ENCODE data around the gene TH.

TH gene

DNA sequence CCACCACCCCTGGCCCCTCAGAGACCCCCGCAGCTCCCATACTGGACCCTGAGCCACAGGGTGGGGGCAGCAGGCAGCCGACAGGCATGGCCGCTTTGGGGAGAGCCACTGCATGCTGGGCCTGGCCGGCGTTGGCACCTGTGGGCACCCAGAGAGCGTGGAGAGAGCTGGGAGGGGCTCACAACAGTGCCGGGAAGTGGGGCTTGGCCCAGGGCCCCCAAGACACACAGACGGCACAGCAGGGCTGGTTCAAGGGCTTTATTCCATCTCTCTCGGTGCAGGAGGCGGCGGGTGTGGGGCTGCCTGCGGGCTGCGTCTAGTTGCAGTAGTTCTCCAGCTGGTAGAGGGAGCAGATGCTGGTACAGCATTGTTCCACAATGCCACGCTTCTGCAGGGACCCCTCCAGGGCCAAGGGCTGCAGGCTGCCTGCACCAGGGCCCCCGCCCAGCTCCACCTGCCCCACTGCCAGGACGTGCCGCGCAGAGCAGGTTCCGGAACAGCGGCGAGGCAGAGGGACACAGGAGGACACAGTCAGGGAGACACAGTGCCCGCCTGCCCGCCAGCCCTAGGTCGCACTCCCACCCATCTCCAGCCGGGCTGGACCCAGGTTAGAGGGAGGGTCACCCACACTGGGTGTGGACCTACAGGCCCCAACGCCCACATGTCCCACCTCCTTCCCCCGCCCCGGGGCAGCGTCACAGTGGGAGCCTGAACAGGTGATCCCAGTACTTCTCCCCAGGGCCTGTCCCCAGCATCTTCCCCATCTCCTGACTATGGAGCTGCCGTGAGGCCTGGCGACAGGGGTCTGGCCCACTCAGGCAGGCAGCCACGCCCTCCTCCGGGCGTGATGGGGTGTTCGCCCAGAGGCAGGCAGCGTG, 11.8 kb downstream of the TH start:
- DNase-seq (ENCODE audit: low spot score): no peak

- DNase-seq (ENCODE audit: low spot score): no peak
Observed at GRCh38 chr11:2158966-2159365, 12.6 kb downstream of the TH start.

- no peak for DNase-seq (ENCODE audit: low spot score)
Observed at GRCh38 chr11:2158296-2158737, 13.3 kb downstream of the TH start.

DNA sequence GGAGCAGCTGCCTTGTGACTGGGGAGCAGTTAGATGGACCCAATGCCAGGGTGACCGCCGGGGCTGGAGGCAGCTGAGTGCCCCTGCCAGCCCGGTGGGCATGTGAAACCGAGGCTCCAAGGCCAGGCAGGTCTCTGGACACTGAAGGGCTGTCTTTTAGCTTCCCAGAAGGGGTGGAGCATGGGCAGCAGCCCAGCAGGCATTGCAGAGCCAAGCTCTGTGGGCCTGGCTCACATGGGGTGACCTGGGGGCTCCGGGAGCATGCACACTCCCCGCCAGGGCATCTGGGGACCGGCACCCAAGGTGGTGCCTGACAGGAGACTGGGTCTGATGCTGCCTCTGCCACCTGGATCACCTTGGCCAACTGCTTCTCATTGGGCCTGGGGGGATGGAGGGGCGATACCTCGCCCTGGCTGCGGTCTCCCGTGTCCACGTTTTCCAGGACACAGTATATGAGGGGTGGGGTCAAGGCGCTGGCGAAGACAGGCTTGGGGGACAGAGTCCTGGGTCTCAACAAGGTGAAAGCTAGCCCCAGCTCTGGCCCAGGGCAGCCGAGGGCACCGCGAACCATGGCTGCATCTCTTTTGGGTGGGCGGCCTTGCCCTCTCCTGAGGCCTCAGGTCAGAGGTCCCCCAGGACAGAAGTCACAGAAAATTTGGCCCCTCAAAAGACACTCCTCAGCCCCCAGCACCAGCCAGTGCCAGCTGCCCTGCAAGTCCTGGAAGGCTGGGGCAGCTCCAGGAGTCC, 14.1 kb downstream of the TH start:
- DNase-seq (ENCODE audit: low spot score): no peak

- peak; percentile 51 for DNase-seq (ENCODE audit: low spot score)
Observed at GRCh38 chr11:2156416-2157182, 15.0 kb downstream of the TH start.

DNA sequence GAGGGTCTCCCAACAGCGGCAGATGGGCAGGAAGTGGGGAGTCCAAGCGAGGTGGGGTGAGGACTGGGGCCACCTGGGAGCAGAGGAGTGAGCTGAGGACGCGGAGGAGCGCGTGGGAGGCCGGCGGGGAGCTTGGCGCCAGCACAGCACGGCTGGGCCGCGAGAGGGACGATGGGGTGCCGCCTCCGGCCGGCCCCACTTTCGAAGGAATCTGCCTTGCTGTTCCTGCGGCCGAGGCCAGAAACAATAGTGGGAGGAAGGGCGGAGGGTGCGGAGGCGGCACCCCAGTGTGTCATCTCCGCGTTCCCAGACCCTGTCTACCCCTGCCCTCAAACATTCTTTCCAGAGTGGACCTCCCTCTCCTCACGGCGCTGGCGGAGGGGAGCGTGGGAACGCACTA, 16.1 kb downstream of the TH start:
- DNase-seq (ENCODE audit: low spot score): no peak

DNA sequence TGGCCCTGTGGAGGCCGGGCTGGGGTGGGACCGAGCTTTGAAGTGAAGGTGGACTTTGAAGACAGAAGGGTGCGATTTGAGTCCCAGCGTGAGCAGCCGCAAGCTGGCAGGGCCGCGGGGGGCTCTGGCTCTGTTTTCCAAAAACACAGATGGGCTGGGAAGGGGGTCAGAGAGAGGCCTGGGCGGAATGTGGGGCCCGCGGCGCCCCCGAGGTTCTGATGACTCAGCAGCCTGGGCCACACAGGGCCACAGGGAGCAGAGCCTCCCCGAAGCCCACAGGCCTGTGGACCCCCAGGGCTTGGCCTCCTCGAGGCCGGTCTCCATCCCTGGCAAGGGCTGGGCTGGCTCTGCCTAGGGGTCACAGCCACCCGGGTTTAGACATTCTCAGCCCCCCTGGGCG, 16.7 kb downstream of the TH start:
- no peak for DNase-seq (ENCODE audit: low spot score)

DNA sequence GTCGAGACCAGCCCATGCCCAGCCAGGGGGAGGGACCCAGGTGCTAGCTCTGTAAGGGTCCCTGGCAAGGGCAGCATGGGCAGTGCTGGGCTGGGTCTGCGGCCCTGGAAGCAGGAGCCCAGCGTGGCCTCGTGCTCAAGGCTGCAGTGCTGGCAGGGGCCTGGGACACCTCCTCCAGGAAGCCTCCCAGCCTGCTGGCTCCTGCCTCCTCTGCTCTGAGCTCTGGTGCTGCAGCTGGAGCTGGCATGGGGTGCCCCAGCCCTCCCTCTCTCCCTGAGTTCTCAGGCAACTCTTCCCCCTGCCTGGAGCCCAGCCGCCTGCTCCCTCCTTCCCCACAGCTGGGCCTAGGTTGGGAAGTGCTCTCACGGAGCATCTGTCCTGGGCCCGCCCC, 17.4 kb downstream of the TH start:
- DNase-seq (ENCODE audit: low spot score): no peak

- no peak for DNase-seq (ENCODE audit: low spot score)
Observed at GRCh38 chr11:2153581-2154194, 17.9 kb downstream of the TH start.

DNA sequence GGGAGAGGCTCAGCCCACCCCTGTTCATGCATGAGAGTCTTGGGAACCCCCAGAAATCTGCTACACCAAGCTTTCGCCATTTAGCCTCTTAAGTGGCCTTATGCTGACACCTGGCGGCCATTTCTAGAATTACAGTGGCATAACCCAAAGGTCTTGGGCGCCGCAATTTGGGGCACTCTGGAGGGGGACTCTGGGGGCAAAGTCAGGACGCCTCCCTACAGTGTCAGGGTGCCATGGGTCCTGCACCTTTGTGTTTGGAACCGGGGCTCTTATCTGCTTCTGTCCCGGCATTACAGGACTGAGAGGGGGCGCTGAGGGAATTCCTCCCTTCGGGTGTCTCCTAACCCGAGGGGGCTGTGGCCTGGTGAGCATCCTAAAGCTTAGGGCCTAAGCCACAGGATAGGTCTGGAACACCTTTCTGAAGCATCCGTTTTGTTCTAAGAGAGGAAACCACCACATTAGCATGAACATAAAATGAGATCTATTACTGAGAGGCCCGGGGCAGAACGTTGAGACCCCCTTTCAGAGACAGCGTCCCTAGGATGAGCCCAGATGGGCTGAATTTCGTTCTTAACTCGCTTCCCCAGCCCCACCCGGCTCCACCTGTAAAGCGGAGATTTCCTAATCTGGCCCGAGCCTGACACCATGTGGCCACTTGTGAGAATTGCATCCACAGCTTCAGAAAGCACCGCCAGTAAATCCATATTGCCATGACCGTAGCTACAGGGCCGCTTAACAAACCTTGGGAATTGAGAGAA, 19.9 kb downstream of the TH start:
- peak; percentile 56 for DNase-seq (ENCODE audit: low spot score)

DNA sequence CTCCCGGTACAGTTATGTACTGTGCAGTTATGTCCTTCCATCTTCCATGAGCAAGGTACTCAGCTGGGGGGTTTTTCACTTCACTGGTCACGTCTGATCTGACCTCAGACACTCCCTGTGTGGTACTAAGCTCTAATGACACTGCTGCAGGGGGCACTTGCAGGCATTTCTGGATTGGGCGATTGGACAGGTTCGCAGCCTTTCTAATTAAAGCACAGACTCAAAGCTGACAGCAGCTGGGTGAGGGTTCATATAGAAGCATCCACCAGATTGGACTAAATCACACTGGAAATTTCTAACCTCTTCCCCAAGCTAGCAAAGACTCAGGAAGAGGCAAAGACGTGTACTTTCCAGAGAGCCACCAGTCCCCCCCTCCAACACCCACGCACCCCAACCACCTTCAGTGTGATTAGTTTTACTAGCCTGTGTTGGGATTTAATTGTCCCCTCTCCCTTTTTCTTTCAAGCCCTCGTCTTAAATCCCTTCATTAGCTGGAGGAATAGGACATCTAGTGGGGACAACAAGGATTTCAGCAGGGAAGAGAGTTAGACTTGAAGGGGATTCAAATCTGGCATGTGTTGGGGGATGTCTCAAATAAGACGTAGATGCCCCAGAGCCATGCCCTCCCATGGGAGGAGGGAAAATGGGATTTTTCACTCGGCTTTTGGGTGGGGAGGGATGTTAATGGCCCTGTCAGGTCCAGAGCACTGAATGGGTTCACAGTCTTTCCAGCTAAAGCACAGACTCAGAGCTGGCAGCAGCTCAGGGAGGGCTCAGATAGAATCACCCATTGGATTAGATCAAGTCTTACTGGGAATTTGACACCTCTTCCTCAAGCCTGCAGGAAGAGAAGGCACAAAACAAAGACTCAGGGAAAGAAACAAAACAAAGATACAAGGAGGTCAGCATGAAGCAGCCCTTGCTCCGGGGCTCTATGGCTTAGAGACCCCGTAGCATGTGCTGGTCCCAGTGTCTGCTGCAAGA, 21.5 kb downstream of the TH start:
- peak; percentile 27 for DNase-seq (ENCODE audit: low spot score)

GRCh38 chr11:2149460-2149859, 22.2 kb downstream of the TH start:
- DNase-seq (ENCODE audit: low spot score): no peak

GRCh38 chr11:2148595-2148994, 23.0 kb downstream of the TH start:
- no peak for DNase-seq (ENCODE audit: low spot score)

DNA sequence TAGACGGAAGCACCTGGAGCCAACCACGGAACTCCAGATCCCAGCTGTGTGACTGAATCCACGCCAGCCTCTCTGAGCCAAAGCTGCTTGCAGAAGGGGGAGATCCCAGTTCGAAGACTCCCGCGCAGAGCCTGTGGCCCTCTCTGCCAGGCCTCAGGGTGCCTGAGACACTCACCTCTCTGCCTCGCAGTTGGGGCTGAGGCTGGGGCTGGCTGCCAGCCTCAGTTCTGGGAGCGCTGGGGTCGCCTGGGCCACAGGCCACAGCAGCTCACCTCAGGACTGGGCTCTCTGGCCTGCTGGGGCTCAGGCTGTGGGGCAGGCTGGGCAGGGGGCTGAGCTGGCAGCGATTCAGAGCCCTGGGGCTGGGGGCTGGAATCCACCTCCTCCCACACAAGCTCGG, 24.2 kb downstream of the TH start:
- no peak for DNase-seq (ENCODE audit: low spot score)

GRCh38 chr11:2146051-2146450, 25.6 kb downstream of the TH start:
- DNase-seq (ENCODE audit: low spot score): no peak

- no peak for DNase-seq (ENCODE audit: low spot score)
Observed at GRCh38 chr11:2144544-2145248, 26.9 kb downstream of the TH start.

DNA sequence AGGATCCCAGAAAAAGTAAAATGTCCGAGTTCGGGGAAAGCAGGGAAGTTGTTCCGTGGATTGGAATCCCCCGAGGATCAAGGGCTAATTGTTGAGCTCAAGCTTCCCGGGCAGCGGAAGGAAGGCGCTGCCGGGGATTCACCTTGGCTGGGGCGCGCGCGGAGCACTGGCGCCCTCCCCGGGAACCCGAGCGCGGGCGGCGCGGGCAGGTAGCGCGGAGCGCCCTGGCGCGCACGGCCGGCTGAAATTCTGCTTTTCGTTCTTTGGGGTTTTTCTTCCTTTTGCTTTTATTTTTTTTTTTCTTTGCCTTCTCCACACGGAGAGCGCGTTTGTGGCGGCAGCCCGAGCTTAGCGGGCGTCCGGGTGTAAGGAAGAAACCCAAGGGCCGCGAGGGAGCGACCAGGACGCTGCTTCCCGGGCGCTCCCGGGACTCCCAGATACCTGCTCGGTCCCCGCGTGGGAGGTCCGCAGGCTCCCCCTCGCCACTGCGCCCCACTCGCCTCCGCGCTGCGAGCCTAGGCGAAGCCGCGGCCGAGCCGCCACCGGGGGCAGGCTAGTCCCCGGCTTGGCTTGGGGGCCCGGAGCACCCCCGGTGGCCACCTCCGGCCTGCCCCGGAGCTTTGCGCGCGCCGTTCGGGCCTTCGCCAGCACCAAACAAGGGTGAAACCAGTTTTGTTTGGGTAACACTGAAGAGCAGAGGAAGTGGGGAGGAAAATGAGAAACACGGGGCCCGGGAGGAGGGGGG, 27.6 kb downstream of the TH start:
- no peak for DNase-seq (ENCODE audit: low spot score)

DNA sequence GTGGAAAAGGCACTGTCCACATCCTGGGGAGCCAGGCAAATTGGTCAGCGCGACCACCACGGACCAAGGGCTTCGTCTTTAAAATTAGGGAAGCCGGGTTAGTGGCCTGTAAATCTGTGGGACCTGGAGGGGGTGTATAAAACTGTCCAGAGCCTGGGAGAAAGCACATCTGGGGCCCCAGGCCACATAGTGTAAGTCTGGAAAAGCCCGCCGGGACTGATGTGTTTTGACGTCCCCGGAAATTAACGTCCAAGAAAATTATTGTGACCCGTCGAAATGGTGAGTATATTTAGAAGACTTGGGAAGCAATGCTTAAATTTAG, 28.2 kb downstream of the TH start:
- no peak for DNase-seq (ENCODE audit: low spot score)

GRCh38 chr11:2142762-2143202, 28.8 kb downstream of the TH start:
- no peak for DNase-seq (ENCODE audit: low spot score)
